Measurements from ENCODE around the gene ZNF845. TPM values are rescaled to one million over a fixed set of nuclear protein-coding genes. Genes with fewer than 3 reads are reported as not detected.
"Not testable (repeated sequence)": the region's sequence is repeated elsewhere in the genome, so short reads cannot be mapped to it uniquely, and the experiment has no call there.

ZNF845 gene
- total RNA-seq, 2 donors from 2014 or later: 3.0 to 4.2 TPM

- ATAC-seq (peak; percentile 42), DNase-seq (peak; percentile 51 to 59 (median 52))
- H3K4me1 ChIP-seq: peaks cover 12% of the 10 kb centered on the region
- peak overlapping the region; percentile 30 to 78 (median 61) for H3K27ac ChIP-seq
- H3K27me3 ChIP-seq: no peaks in the 10 kb centered on the region
- H3K4me3 ChIP-seq: peak overlapping the region in 1 of 2 donors; percentile 31
- intact Hi-C loops (cut with DNase I): loop anchor here (10.0 kb wide), 1 partner anchor 138 kb away; the partner anchor contains the start of gene ZNF665
- TF ChIP-seq POLR2A (IDR thresholded peaks at IDR 0.05) (no peak), CTCF (IDR thresholded peaks at IDR 0.05) (no peak)
- peaks cover 0 to 6% (median 0%) of the 10 kb centered on the region in 3 donors for H3K9me3 ChIP-seq
- H3K36me3 ChIP-seq (replicated peaks in 1 of 2; ENCODE audit: insufficient read depth in 1 of 2, low read depth in 2 of 2): no peaks in the 10 kb centered on the region
- 0% methylated on average over 14 of the region's 14 CpGs for WGBS, 2 donors
These were observed 485 bp upstream of the ZNF845 start for GRCh38 chr19:53333066-53333462.

GRCh38 chr19:53344403-53344802 lies 10.9 kb downstream of the ZNF845 start:
- peaks cover 0 to 35% (median 0%) of the 10 kb centered on the region in 3 donors for H3K9me3 ChIP-seq
- peaks cover 24 to 43% of the 10 kb centered on the region in 2 donors for H3K36me3 ChIP-seq (replicated peaks in 1 of 2; ENCODE audit: insufficient read depth in 1 of 2, low read depth in 2 of 2)

GRCh38 chr19:53355739-53356138 lies 22.2 kb downstream of the ZNF845 start:
- Histone ChIP-seq H3K4me1 (no peaks in the 10 kb centered on the region), H3K27ac (no peak overlapping the region), H3K36me3 (replicated peaks in 1 of 2; ENCODE audit: insufficient read depth in 1 of 2, low read depth in 2 of 2) (peaks cover 9% of the 10 kb centered on the region in 2 donors), H3K9me3 (peaks cover 0 to 78% (median 5%) of the 10 kb centered on the region in 3 donors), H3K27me3 (no peaks in the 10 kb centered on the region), H3K4me3 (no peak overlapping the region)
- TF ChIP-seq CTCF (IDR thresholded peaks at IDR 0.05) (no peak), POLR2A (IDR thresholded peaks at IDR 0.05) (no peak)
- ATAC-seq (no peak), DNase-seq (no peak)
- intact Hi-C loops (cut with DNase I): no loop called here
- 94 to 97% methylated on average over 1 of the region's 1 CpG for WGBS, 2 donors

More at GRCh38 chr19:53344403-53344802, 10.9 kb downstream of the ZNF845 start:
- H3K27me3 ChIP-seq; DNase-seq; H3K27ac ChIP-seq; intact Hi-C loops (cut with DNase I); H3K4me1 ChIP-seq; H3K4me3 ChIP-seq; ATAC-seq: not testable (repeated sequence)
- whole genome bisulfite sequencing, 2 donors: 97 to 98% methylated on average over 4 of the region's 4 CpGs

- no peak for ATAC-seq
- DNase-seq: no peak
- Histone ChIP-seq H3K4me1 (no peaks in the 10 kb centered on the region), H3K9me3 (peaks cover 0 to 56% (median 5%) of the 10 kb centered on the region in 3 donors), H3K27me3 (no peaks in the 10 kb centered on the region), H3K36me3 (replicated peaks in 1 of 2; ENCODE audit: insufficient read depth in 1 of 2, low read depth in 2 of 2) (no peaks in the 10 kb centered on the region), H3K27ac (no peak overlapping the region), H3K4me3 (no peak overlapping the region)
- intact Hi-C loops (cut with DNase I): no loop called here
- WGBS, 2 donors: 54 to 71% methylated on average over 35 of the region's 35 CpGs
- no peak for TF ChIP-seq CTCF (IDR thresholded peaks at IDR 0.05)
- TF ChIP-seq POLR2A (IDR thresholded peaks at IDR 0.05): no peak
These were observed 24.5 kb downstream of the ZNF845 start for GRCh38 chr19:53357821-53358581.

- H3K27me3 ChIP-seq; H3K4me3 ChIP-seq; ATAC-seq; H3K27ac ChIP-seq; H3K36me3 ChIP-seq (replicated peaks in 1 of 2; ENCODE audit: insufficient read depth in 1 of 2, low read depth in 2 of 2); H3K4me1 ChIP-seq; intact Hi-C loops (cut with DNase I); DNase-seq: not testable (repeated sequence)
- WGBS, 2 donors: 83 to 91% methylated on average over 10 of the region's 10 CpGs
- H3K9me3 ChIP-seq: peaks cover 0 to 35% (median 5%) of the 10 kb centered on the region in 3 donors
These were observed 26.5 kb downstream of the ZNF845 start for GRCh38 chr19:53360056-53360455.

All from body of pancreas (tissue), 4 donors.